Uterus (tissue), 2 donors: Measurements from ENCODE around the gene USP40.

Experiments
- CTCF ChIP-seq, 4 experiments: fragments of 200-600 bp in 2 of 4; fragments of 450-650 bp in 2 of 4; sonication (generic) in 2 of 4; IDR thresholded peaks; one replicate each; pipeline ENCODE4 v1.5.1; 2016 to 2019; ENCODE audit warnings: antibody characterized with exemption in 4 of 4, mild to moderate bottlenecking in 2 of 4, moderate library complexity in 1 of 4
- POLR2A ChIP-seq, 2 donors: fragments of 450-650 bp; IDR thresholded peaks; one replicate each; pipeline ENCODE4 v1.6.1; 2016; ENCODE audit warnings: antibody characterized with exemption in 2 of 2, mild to moderate bottlenecking in 1 of 2, moderate library complexity in 1 of 2

- TF ChIP-seq CTCF (IDR thresholded peaks at IDR 0.05) = no peak
- TF ChIP-seq POLR2A (IDR thresholded peaks at IDR 0.05) = no peak
Measured at GRCh38 chr2:233464056-233464455, 102.5 kb downstream of the USP40 start.
